Endothelial cell of umbilical vein (primary cell): ENCODE data around the gene PIM2. TPM values are rescaled to one million over a fixed set of nuclear protein-coding genes. Genes with fewer than 3 reads are reported as not detected.
A peak's percentile ranks its signal among the peaks of the same experiment; 100 is the strongest.

Experiments used
- BruUV-seq: library from RNA; stranded (reverse); fragments of 400-500 nt; replicated peaks from 2 replicates; lab custom pipeline; 2021; lab: Mats Ljungman, UMichigan
- CTCF ChIA-PET: fragments of 300-600, 350-600 bp; sonication (Branson Sonifier 250); formaldehyde crosslinking; loops from one replicate; lab custom pipeline; 2021; ENCODE audit warnings: antibody characterized with exemption, inconsistent platforms; lab: Charles Lee
- POLR2A ChIA-PET: fragments of 300-600, 350-600 bp; sonication (Branson Sonifier 250); formaldehyde crosslinking; loops from one replicate; lab custom pipeline; 2021; ENCODE audit warnings: antibody characterized with exemption, inconsistent platforms; lab: Charles Lee
- DNase-seq: peaks from one replicate; pipeline ENCODE4 v3.0.0-alpha.2; 2011; ENCODE audit warnings: low read depth, low spot score
- FAIRE-seq: peaks from 2 replicates; lab custom pipeline; 2011; peaks lifted over from hg19 to GRCh38; lab: Jason Lieb, UNC
- H2AFZ ChIP-seq: 2 replicates; pipeline ENCODE4 v1.6.0; 2012; ENCODE audit warnings: low read depth, low read length, control low read depth, inconsistent platforms
- H3K27ac ChIP-seq: 2 replicates; pipeline ENCODE4 v1.5.1; 2011; ENCODE audit warnings: low read depth, mild to moderate bottlenecking, control low read depth, low read length, moderate library complexity; ENCODE audit not compliant: insufficient read depth
- H3K27me3 ChIP-seq, 2 experiments: 2 replicates each; pipeline versions ENCODE4 v1.6.0 to v1.6.1; 2011; ENCODE audit warnings: low read length in 2 of 2, mixed read lengths in 1 of 2; ENCODE audit not compliant: control insufficient read depth in 2 of 2, insufficient read depth in 2 of 2
- H3K36me3 ChIP-seq, 2 experiments: 2 replicates in 1 of 2; 3 replicates in 1 of 2; pipeline ENCODE4 v1.5.1; 2011; ENCODE audit warnings: low read length in 2 of 2, mild to moderate bottlenecking in 1 of 2, moderate library complexity in 1 of 2; ENCODE audit not compliant: control insufficient read depth in 2 of 2, insufficient read depth in 2 of 2; ENCODE audit errors: extremely low read depth in 1 of 2
- H3K4me1 ChIP-seq: 3 replicates; pipeline ENCODE4 v1.5.1; 2011; ENCODE audit warnings: mild to moderate bottlenecking, low read length; ENCODE audit not compliant: control insufficient read depth, insufficient read depth; ENCODE audit errors: extremely low read depth
- H3K4me2 ChIP-seq: 2 replicates; pipeline ENCODE4 v1.6.1; 2011; ENCODE audit warnings: low read length, control low read depth, mixed read lengths; ENCODE audit not compliant: insufficient read depth
- H3K4me3 ChIP-seq, 3 experiments: fragments of 200-600 bp in 1 of 3; sonication (generic), shearing (Covaris generic) in 1 of 3; replicated peaks in 1 of 3; 2 replicates each; pipeline ENCODE4 v1.5.1; 2011 to 2016; ENCODE audit warnings: control low read depth in 3 of 3, low read length in 3 of 3, mild to moderate bottlenecking in 2 of 3, inconsistent platforms in 1 of 3, low read depth in 1 of 3, moderate library complexity in 1 of 3; ENCODE audit not compliant: insufficient read depth in 1 of 3
- H3K79me2 ChIP-seq: 2 replicates; pipeline ENCODE4 v1.6.0; 2012; ENCODE audit warnings: low read length, inconsistent platforms; ENCODE audit not compliant: control insufficient read depth, insufficient read depth
- H3K9ac ChIP-seq: replicated peaks from 2 replicates; pipeline ENCODE3; 2011; ENCODE audit warnings: low read length, control low read depth; ENCODE audit not compliant: insufficient read depth; ENCODE audit errors: extremely low read depth
- H3K9me1 ChIP-seq: replicated peaks from 3 replicates; pipeline ENCODE4 v1.6.0; 2011; ENCODE audit warnings: mild to moderate bottlenecking, low read length; ENCODE audit not compliant: control insufficient read depth, insufficient read depth; ENCODE audit errors: extremely low read depth
- H3K9me3 ChIP-seq: replicated peaks from 2 replicates; pipeline ENCODE4 v1.5.1; 2012; ENCODE audit warnings: low read length, inconsistent platforms; ENCODE audit not compliant: control insufficient read depth, insufficient read depth
- H4K20me1 ChIP-seq: replicated peaks from 2 replicates; pipeline ENCODE3; 2011; ENCODE audit warnings: mild to moderate bottlenecking, low read length; ENCODE audit not compliant: control insufficient read depth, insufficient read depth; ENCODE audit errors: extremely low read depth
- EZH2 ChIP-seq: IDR thresholded peaks from 2 replicates; pipeline ENCODE4 v1.6.1; 2012; ENCODE audit warnings: borderline replicate concordance, low read depth, mild to moderate bottlenecking, moderate library complexity, low read length, inconsistent platforms; ENCODE audit not compliant: severe bottlenecking
- JUN ChIP-seq: IDR thresholded peaks from 2 replicates; pipeline ENCODE4 v1.6.1; 2011; ENCODE audit warnings: borderline replicate concordance, low read depth; ENCODE audit not compliant: insufficient read length, insufficient read depth
- MYC ChIP-seq: IDR thresholded peaks from one replicate; pipeline ENCODE4 v1.6.1; 2011; ENCODE audit warnings: mild to moderate bottlenecking, low read depth, low read length
- POLR2AphosphoS5 ChIP-seq: IDR thresholded peaks from 2 replicates; pipeline ENCODE4 v1.6.1; 2012; ENCODE audit warnings: low read depth, mild to moderate bottlenecking, control low read depth, low read length, moderate library complexity; ENCODE audit not compliant: insufficient read depth
- dilution Hi-C: fragments of 300-500 bp; cut with MboI; formaldehyde crosslinking; loops from one replicate; pipeline ENCODE4 v1.15.0; 2019; ENCODE audit warnings: low sequenced_read_pairs; ENCODE audit not compliant: extremely low pct_ligation_motif_present
- intact Hi-C: fragments of 100-400 bp; cut with micrococcal nuclease; formaldehyde crosslinking; loops from one replicate; pipeline ENCODE4 v1.10.0; 2022
- polyA plus RNA-seq, 4 experiments: library from polyadenylated mRNA; depleted of rRNA in 3 of 4; stranded (reverse) in 3 of 4; unstranded in 1 of 4; fragments of >200 nt; gene quantifications; 2 replicates each; pipeline versions ENCODE4 v1.2.1 to v1.2.3, GENCODE V29; 2011 to 2012; ENCODE audit warnings: missing spikeins in 1 of 4
- total RNA-seq: library from RNA; stranded (reverse); gene quantifications from 2 replicates; pipeline ENCODE4 v1.2.3, GENCODE V29; 2021

Gene PIM2
- total and polyA plus RNA-seq, 2 donors (not counting 3 experiments of a cell fraction or from before 2014, with no cell fraction given) = 7.4 to 7.5 TPM

DNA sequence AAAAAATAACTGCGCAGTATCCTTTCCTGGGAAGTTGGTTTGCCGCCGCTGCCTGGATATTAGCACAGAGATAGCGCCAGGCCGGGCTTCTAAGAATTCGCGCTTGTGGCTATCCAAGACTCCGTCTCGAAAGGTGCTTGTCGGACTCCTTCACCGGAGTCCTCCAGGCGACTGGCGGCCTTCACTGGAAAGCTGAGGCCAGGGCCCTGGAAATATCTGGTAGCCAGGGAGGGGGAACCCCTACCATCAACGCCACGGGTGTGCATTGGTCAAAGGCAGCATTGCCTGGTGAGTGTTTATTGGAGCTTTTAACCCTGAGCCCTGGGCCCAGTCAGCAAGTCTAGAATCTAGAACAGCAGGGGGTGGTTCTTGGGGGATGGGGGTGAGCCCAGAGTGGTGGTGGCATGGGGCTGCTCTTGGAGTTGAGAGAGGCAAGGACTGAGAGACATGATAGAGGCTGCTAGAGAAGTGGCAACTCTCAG, 577 bp upstream of the PIM2 start:
- no peak for FAIRE-seq
- H3K9ac ChIP-seq = no peak overlapping the region

GRCh38 chrX:48918301-48918642, 552 bp downstream of the PIM2 start:
- dilution Hi-C loops (no loop called here), intact Hi-C loops (no loop called here)
- TF ChIP-seq JUN (no peak), POLR2AphosphoS5 (no peak), EZH2 (no peak)
- Histone ChIP-seq H3K4me3 (peak overlapping the region; percentile 50 to 63 (median 61)), H4K20me1 (no peaks in the 10 kb centered on the region), H2AFZ (no peak overlapping the region), H3K4me1 (peaks cover 2% of the 10 kb centered on the region), H3K27ac (no peak overlapping the region), H3K27me3 (no peaks in the 10 kb centered on the region), H3K4me2 (peak overlapping the region; percentile 31), H3K9me1 (no peaks in the 10 kb centered on the region), H3K79me2 (peaks cover 2% of the 10 kb centered on the region), H3K9ac (no peak overlapping the region), H3K9me3 (no peaks in the 10 kb centered on the region), H3K36me3 (no peaks in the 10 kb centered on the region)
- DNase-seq = no peak
- no peak for FAIRE-seq
- no TSS peak for BruUV-seq
- CTCF ChIA-PET = no interaction called here
- POLR2A ChIA-PET = no interaction called here

More for the DNA sequence above, 577 bp upstream of the PIM2 start:
- Histone ChIP-seq H3K27ac (no peak overlapping the region), H3K36me3 (peaks cover 0 to 7% of the 10 kb centered on the region in 2 experiments), H2AFZ (no peak overlapping the region), H3K4me1 (peaks cover 2% of the 10 kb centered on the region), H3K79me2 (peaks cover 2% of the 10 kb centered on the region), H3K27me3 (no peaks in the 10 kb centered on the region), H3K9me1 (no peaks in the 10 kb centered on the region), H3K9me3 (no peaks in the 10 kb centered on the region), H3K4me3 (peak overlapping the region in 2 of 3 experiments; percentile 18 to 35), H3K4me2 (peak overlapping the region; percentile 46), H4K20me1 (no peaks in the 10 kb centered on the region)
- intact Hi-C loops = loop anchor here (1.0 kb wide), 1 partner anchor 39 kb away; no protein-coding TSS in a partner anchor
- no TSS peak for BruUV-seq
- TF ChIP-seq MYC (no peak), POLR2AphosphoS5 (no peak)
- dilution Hi-C loops = no loop called here
- CTCF ChIA-PET = interaction anchor here (1.0 kb wide), 1 partner anchor 27 kb away, joined by 3 read pairs; no protein-coding TSS in a partner anchor
- DNase-seq = no peak
- POLR2A ChIA-PET = no interaction called here
